Tibial nerve (tissue), 4 donors: ENCODE data around the gene MYH7. TPM values are rescaled to one million over a fixed set of nuclear protein-coding genes. Genes with fewer than 3 reads are reported as not detected.

Source experiments
- DNase-seq, 2 donors: peaks; one replicate each; pipeline ENCODE4 v3.0.0-alpha.2; 2019; ENCODE audit warnings: low spot score in 2 of 2
- H3K27ac ChIP-seq, 4 donors: fragments of 200-600 bp; sonication (generic) in 3 of 4; one replicate each; pipeline ENCODE4 v1.5.1; 2017 to 2019; ENCODE audit warnings: mild to moderate bottlenecking in 1 of 4
- H3K27me3 ChIP-seq, 2 donors: fragments of 200-600 bp; sonication (generic) in 1 of 2; one replicate each; pipeline versions ENCODE4 v1.5.1 to v1.6.0; 2017 to 2019
- H3K36me3 ChIP-seq, 3 donors: fragments of 200-600 bp; sonication (generic); one replicate each; pipeline ENCODE4 v1.5.1; 2018 to 2019
- H3K4me1 ChIP-seq, 4 donors: fragments of 200-600 bp; sonication (generic) in 3 of 4; one replicate each; pipeline ENCODE4 v1.5.1; 2017 to 2019
- H3K4me3 ChIP-seq, 4 donors: fragments of 200-600 bp; sonication (generic) in 3 of 4; one replicate each; pipeline ENCODE4 v1.5.1; 2017 to 2019; ENCODE audit warnings: mild to moderate bottlenecking in 1 of 4, moderate library complexity in 1 of 4
- H3K9me3 ChIP-seq, 4 donors: fragments of 200-600 bp; sonication (generic) in 3 of 4; one replicate each; pipeline ENCODE4 v1.5.1; 2017 to 2019
- EP300 ChIP-seq, 2 donors: sonication (generic); formaldehyde crosslinking; IDR thresholded peaks; one replicate each; pipeline ENCODE4 v1.6.1; 2017; ENCODE audit warnings: antibody characterized with exemption in 2 of 2, mild to moderate bottlenecking in 1 of 2
- POLR2A ChIP-seq, 2 donors: fragments of 450-650 bp; IDR thresholded peaks; one replicate each; pipeline ENCODE4 v1.6.1; 2017; ENCODE audit warnings: antibody characterized with exemption in 2 of 2, mild to moderate bottlenecking in 2 of 2, moderate library complexity in 2 of 2
- WGBS, 2 donors: methylation state at CpG; one replicate each; pipeline ENCODE4 v1.1.5; 2018; 5-methylcytosine and 5-hydroxymethylcytosine counted together
- total RNA-seq, 4 donors: library from RNA; depleted of rRNA; stranded (reverse); fragments of >200 nt; gene quantifications; one replicate each; pipeline ENCODE4 v1.1.0, GENCODE V29; 2016
- TF ChIP-seq, protein P1 (sequence below), 5 experiments: fragments of 200-600 bp in 3 of 5; fragments of 450-650 bp in 2 of 5; sonication (generic) in 3 of 5; IDR thresholded peaks; one replicate each; pipeline ENCODE4 v1.5.1; 2016 to 2019; ENCODE audit warnings: antibody characterized with exemption in 5 of 5, mild to moderate bottlenecking in 3 of 5, moderate library complexity in 2 of 5

MYH7 gene
- total RNA-seq, 4 donors from 2014 or later: 0.90 TPM; not detected in 3

DNA sequence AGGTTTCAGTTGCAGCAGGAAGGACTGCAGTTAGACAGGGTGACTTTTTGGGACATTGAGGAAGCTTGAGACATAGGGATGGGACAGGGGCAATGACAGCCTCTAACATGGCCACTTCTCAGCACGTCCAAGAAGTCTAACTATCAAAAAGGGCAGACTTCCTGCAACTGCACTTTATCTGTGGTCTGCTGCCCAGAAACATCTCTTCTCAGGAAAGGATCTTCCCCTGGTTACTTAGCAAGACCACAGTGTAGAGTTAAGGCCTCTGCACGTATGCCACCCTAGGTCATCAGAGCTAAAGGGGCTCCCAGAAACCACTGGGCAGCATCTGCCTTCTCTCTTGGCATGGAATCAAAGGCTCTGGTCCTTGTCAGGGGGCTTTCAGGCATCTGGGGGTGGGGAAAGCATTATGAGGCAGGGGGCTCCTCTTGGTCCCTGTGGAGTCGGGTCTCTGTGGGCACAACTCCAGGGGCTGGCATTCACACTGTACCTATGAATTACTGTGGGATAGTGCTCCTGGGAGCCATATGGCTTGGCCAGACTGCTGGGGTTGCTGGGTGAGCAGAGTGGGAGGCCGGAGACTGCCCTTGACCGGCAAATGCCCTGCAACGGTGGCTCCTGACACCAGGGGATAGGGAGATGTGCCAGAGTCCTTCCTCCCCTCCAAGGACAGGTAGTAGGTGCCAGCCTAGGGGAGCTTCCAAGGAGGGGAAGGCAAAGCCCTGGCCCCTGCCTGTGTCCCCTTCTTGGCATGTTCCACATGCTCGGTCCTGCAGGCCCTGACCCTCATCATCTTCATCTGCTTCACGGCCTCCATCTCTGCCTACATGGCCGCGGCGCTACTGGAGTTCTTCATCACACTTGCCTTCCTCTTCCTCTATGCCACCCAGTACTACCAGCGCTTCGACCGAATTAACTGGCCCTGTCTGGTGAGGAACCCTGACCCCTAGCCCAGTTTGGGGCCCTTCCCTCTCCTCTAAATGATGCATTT lies 57.6 kb downstream of the MYH7 start:
- TF ChIP-seq, protein P1, sequence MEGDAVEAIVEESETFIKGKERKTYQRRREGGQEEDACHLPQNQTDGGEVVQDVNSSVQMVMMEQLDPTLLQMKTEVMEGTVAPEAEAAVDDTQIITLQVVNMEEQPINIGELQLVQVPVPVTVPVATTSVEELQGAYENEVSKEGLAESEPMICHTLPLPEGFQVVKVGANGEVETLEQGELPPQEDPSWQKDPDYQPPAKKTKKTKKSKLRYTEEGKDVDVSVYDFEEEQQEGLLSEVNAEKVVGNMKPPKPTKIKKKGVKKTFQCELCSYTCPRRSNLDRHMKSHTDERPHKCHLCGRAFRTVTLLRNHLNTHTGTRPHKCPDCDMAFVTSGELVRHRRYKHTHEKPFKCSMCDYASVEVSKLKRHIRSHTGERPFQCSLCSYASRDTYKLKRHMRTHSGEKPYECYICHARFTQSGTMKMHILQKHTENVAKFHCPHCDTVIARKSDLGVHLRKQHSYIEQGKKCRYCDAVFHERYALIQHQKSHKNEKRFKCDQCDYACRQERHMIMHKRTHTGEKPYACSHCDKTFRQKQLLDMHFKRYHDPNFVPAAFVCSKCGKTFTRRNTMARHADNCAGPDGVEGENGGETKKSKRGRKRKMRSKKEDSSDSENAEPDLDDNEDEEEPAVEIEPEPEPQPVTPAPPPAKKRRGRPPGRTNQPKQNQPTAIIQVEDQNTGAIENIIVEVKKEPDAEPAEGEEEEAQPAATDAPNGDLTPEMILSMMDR (IDR thresholded peaks at IDR 0.05): no peak
- TF ChIP-seq EP300 (IDR thresholded peaks at IDR 0.05): no peak
- no peak for TF ChIP-seq POLR2A (IDR thresholded peaks at IDR 0.05)
- Histone ChIP-seq H3K4me1 (peaks cover 0 to 70% (median 6%) of the 10 kb centered on the region in 4 donors), H3K27me3 (no peaks in the 10 kb centered on the region), H3K36me3 (no peaks in the 10 kb centered on the region), H3K27ac (peak overlapping the region; percentile 58 to 90 (median 74)), H3K9me3 (no peaks in the 10 kb centered on the region), H3K4me3 (peak overlapping the region; percentile 11 to 45 (median 20))
- DNase-seq: no peak
- WGBS, 2 donors: 52 to 63% methylated on average over 14 of the region's 14 CpGs

DNA sequence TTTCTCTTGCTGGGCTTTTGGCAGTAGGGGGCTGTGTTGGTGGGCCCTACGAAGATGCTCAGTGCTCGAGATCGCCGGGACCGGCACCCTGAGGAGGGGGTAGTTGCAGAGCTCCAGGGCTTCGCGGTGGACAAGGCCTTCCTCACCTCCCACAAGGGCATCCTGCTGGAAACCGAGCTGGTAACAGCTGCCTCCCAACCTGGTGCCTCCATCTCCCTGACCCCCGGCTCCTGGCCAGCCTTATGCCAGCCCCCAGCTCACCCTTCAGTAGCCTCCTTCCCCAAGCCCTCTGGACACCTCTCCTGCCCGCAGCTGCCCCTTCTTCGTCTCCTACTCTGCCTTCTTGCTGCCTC lies 58.3 kb downstream of the MYH7 start:
- Histone ChIP-seq H3K4me3 (peak overlapping the region; percentile 4 to 45 (median 20)), H3K9me3 (no peaks in the 10 kb centered on the region)

DNA sequence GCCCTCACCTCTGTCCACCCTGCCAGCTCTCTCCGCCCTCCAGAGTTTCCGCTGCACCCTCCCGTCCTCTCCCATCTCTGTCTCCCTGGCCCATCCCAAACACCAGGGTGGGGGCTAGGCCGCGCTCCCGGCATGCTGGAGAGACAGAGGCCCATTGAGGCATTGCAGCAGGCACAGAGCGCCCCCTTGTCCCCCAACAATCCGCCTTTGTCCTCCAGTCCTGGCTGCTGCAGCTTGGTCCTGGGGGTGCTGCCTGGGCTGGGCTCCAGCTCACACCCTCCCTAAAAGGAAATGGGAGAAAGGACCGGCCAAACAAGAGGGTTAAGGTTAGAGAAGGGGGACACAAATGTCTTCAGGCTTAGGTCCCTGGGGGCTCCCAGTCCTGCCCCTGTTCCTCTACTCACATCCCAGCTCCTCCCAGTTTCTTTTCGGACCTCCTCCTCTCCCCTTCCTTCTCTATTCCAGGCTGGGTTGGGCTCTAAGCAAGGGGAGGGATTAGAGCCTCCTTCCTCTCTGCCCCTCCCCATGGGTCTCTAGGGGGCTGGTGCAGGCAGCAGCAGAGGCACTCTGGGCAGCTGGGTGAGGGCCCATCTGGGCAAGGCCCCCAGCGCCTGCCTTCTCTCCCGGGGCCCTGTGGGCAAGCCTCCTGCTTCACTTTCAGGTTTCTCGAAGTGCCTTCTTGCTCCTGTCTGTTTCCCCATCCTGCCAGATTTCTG lies 58.8 kb downstream of the MYH7 start, which contains the start of gene CMTM5:
CMTM5 (plus strand) TSS at position 565 of the 716 bp plus-strand sequence. CDS start 206 bp downstream, outside the sequence.
- TF ChIP-seq, protein P1 (IDR thresholded peaks at IDR 0.05): peak in 2 of 5 experiments; percentile 42 to 48
- TF ChIP-seq POLR2A (IDR thresholded peaks at IDR 0.05) (peak in 1 of 2 donors; percentile 44), EP300 (IDR thresholded peaks at IDR 0.05) (peak; percentile 25 to 88)
- H3K36me3 ChIP-seq: no peaks in the 10 kb centered on the region
- no peaks in the 10 kb centered on the region for H3K9me3 ChIP-seq
- peak within 1 kb of the TSS; percentile 4 to 45 (median 20) for H3K4me3 ChIP-seq
- peak within 1 kb of the TSS; percentile 58 to 90 (median 74) for H3K27ac ChIP-seq
- peak; percentile 25 to 62 for DNase-seq
- no peaks in the 10 kb centered on the region for H3K27me3 ChIP-seq
- H3K4me1 ChIP-seq: peaks cover 0 to 83% (median 6%) of the 10 kb centered on the region in 4 donors
- 15 to 30% methylated on average over 13 of the region's 13 CpGs for WGBS, 2 donors

More for the DNA sequence above, 58.3 kb downstream of the MYH7 start:
- Histone ChIP-seq H3K4me1 (peaks cover 0 to 77% (median 6%) of the 10 kb centered on the region in 4 donors), H3K27me3 (no peaks in the 10 kb centered on the region), H3K36me3 (no peaks in the 10 kb centered on the region), H3K27ac (peak overlapping the region; percentile 58 to 90 (median 74))
- no peak for TF ChIP-seq EP300 (IDR thresholded peaks at IDR 0.05)
- TF ChIP-seq, protein P1 (IDR thresholded peaks at IDR 0.05): no peak
- TF ChIP-seq POLR2A (IDR thresholded peaks at IDR 0.05): no peak
- DNase-seq: no peak
- WGBS, 2 donors: 22 to 32% methylated on average over 11 of the region's 11 CpGs

DNA sequence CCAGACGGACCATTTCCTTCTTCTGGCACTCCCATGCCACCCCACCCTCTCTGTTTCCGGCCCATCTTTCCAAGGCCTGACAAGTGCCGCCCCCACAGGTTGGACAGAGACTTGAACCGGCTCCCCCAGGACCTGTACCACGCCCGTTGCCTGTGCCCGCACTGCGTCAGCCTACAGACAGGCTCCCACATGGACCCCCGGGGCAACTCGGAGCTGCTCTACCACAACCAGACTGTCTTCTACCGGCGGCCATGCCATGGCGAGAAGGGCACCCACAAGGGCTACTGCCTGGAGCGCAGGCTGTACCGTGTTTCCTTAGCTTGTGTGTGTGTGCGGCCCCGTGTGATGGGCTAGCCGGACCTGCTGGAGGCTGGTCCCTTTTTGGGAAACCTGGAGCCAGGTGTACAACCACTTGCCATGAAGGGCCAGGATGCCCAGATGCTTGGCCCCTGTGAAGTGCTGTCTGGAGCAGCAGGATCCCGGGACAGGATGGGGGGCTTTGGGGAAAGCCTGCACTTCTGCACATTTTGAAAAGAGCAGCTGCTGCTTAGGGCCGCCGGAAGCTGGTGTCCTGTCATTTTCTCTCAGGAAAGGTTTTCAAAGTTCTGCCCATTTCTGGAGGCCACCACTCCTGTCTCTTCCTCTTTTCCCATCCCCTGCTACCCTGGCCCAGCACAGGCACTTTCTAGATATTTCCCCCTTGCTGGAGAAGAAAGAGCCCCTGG lies 59.8 kb downstream of the MYH7 start:
- Histone ChIP-seq H3K4me3 (no peak overlapping the region), H3K36me3 (no peaks in the 10 kb centered on the region), H3K27ac (peak overlapping the region; percentile 15 to 90 (median 53)), H3K9me3 (no peaks in the 10 kb centered on the region), H3K4me1 (peaks cover 0 to 81% (median 6%) of the 10 kb centered on the region in 4 donors), H3K27me3 (no peaks in the 10 kb centered on the region)
- no peak for DNase-seq
- no peak for TF ChIP-seq EP300 (IDR thresholded peaks at IDR 0.05)
- TF ChIP-seq, protein P1 (IDR thresholded peaks at IDR 0.05): no peak
- TF ChIP-seq POLR2A (IDR thresholded peaks at IDR 0.05): no peak
- 74 to 84% methylated on average over 13 to 20 of the region's 21 CpGs for WGBS, 2 donors
